ENCODE measurements around the gene COA1.

The COA1 gene

DNA sequence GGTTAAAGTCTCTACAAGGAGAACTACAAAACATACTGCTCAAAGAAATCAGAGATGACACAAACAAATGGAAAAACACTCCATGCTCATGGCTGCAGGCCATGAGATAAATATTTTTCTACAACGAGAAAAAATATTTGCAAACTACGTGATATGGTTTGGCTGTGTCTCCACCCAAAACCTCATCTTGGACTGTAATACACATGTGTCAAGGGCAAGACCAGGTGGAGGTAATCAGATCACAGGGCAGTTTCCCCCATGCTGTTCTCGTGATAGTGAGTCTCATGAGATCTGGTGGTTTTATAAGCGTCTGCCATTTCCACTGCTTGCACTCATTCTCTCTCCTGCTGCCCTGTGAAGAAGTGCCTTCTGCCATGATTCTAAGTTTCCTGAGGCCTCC lies 57.8 kb downstream of the COA1 start:
- CTCF ChIA-PET: no interaction called here
- 100% methylated on average over 4 of the region's 4 CpGs for WGBS (ENCODE audit: insufficient coverage)

DNA sequence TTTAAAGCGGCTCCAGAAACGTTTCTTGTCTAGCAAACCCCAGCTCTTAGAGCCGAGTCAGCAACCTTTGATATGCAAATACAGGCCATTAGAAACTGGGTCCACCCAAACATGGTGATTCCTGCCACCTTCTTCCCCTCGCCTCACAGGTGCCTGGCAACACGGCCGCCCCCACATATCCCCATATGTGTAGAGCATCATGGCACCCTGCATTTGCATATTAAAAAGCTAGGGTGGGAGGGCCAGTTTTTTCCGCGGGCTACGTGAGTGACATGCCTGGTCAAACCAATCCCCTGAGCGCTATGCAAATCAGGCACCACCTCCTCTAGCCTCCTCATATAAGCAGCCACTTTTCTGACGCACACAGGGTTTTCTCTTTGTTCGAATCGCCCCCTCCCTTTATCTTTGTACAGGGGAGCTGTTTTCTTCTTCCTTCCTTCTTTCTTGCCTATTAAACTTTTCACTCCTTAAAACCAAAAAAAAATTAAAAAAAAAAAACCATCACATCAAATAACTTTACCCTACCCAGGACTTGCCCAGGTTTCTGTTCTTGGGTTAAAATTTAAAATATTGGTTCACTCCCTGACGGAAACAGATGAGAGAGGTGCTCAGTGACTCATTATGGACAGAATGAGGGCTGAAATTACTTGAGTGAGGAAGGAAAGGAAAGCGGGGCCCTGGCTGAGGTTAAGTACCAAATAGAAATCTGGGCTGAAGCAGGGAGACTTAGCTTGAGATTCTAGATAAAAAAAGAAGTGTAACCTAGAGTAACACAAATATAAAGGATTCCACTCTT lies 59.8 kb downstream of the COA1 start:
- H3K36me3 ChIP-seq (ENCODE audit: control insufficient read depth in 4 of 4, insufficient read depth in 4 of 4, low read length in 3 of 4): peaks cover 0 to 2% (median 0%) of the 10 kb centered on the region in 4 experiments
- H3K27me3 ChIP-seq (replicated peaks in 2 of 5; ENCODE audit: control insufficient read depth in 4 of 5, insufficient read depth in 5 of 5, low read length in 4 of 5): no peaks in the 10 kb centered on the region
- ChIA-PET CTCF (interaction anchor here (1.3 to 3.3 kb wide), 3 partner anchors 30 to 87 kb away, joined by 3 to 13 read pairs (median 7); partner anchors contain the start of gene STK17A), POLR2A (no interaction called here)
- 58% methylated on average over 11 of the region's 15 CpGs for WGBS (ENCODE audit: insufficient coverage)
- DNase-seq: peak in 2 of 3 donors; percentile 78 to 85
- peaks cover 0 to 19% (median 6%) of the 10 kb centered on the region in 5 experiments for H3K9me3 ChIP-seq (ENCODE audit: control extremely low read depth in 1 of 5, control insufficient read depth in 4 of 5, insufficient read depth in 2 of 5, low read depth in 1 of 5, low read length in 4 of 5)
- no peak overlapping the region for H3K27ac ChIP-seq (ENCODE audit: insufficient read depth in 1 of 2, low read depth in 1 of 2, low read length in 2 of 2, poor library complexity in 1 of 2, severe bottlenecking in 2 of 2)
- no peak overlapping the region for H3K4me3 ChIP-seq (ENCODE audit: control insufficient read depth in 1 of 7, extremely low read depth in 1 of 7, insufficient read depth in 4 of 7, low read depth in 2 of 7, low read length in 6 of 7)
- H3K4me1 ChIP-seq (ENCODE audit: control extremely low read depth in 1 of 4, control insufficient read depth in 4 of 4, insufficient read depth in 4 of 4, low read length in 3 of 4): peaks cover 0 to 8% (median under 1%) of the 10 kb centered on the region in 4 experiments

More for the DNA sequence above, 57.8 kb downstream of the COA1 start:
- no peak for DNase-seq
- peaks cover 0 to 12% (median under 1%) of the 10 kb centered on the region in 4 experiments for H3K4me1 ChIP-seq (ENCODE audit: control extremely low read depth in 1 of 4, control insufficient read depth in 4 of 4, insufficient read depth in 4 of 4, low read length in 3 of 4)
- POLR2A ChIA-PET: no interaction called here
- no peak overlapping the region for H3K4me3 ChIP-seq (ENCODE audit: control insufficient read depth in 1 of 7, extremely low read depth in 1 of 7, insufficient read depth in 4 of 7, low read depth in 2 of 7, low read length in 6 of 7)
- H3K27me3 ChIP-seq (replicated peaks in 2 of 5; ENCODE audit: control insufficient read depth in 4 of 5, insufficient read depth in 5 of 5, low read length in 4 of 5): no peaks in the 10 kb centered on the region
- H3K27ac ChIP-seq (ENCODE audit: insufficient read depth in 1 of 2, low read depth in 1 of 2, low read length in 2 of 2, poor library complexity in 1 of 2, severe bottlenecking in 2 of 2): no peak overlapping the region
- peaks cover 0 to 2% (median 0%) of the 10 kb centered on the region in 4 experiments for H3K36me3 ChIP-seq (ENCODE audit: control insufficient read depth in 4 of 4, insufficient read depth in 4 of 4, low read length in 3 of 4)
- H3K9me3 ChIP-seq (ENCODE audit: control extremely low read depth in 1 of 5, control insufficient read depth in 4 of 5, insufficient read depth in 2 of 5, low read depth in 1 of 5, low read length in 4 of 5): peaks cover 0 to 19% (median 6%) of the 10 kb centered on the region in 5 experiments

DNA sequence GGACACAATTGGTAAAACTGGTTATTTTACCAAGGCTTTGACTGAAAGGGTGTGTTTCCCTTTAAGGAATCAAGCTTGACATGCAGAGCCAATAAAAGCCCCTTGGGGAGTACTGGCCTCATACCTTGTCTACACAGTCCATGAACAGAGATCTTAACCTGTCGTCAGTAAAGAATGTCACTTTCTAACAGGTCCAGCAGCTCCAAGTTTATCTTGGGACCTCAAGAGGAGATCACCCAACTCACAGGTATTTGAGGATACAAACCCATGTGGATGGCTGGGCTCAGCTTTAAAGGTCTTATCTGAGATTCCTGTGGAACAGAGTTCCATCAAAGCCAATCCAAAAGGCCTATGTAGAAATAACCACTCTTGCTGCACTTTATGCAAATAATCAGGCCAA lies 61.3 kb downstream of the COA1 start:
- ChIA-PET POLR2A (no interaction called here), CTCF (interaction anchor here (0.8 to 3.3 kb wide), 2 partner anchors 27 to 32 kb away, joined by 5 to 13 read pairs; no protein-coding TSS in a partner anchor)
- Histone ChIP-seq H3K4me1 (ENCODE audit: control extremely low read depth in 1 of 4, control insufficient read depth in 4 of 4, insufficient read depth in 4 of 4, low read length in 3 of 4) (peaks cover 0 to 6% (median under 1%) of the 10 kb centered on the region in 4 experiments), H3K27me3 (replicated peaks in 2 of 5; ENCODE audit: control insufficient read depth in 4 of 5, insufficient read depth in 5 of 5, low read length in 4 of 5) (no peaks in the 10 kb centered on the region), H3K36me3 (ENCODE audit: control insufficient read depth in 4 of 4, insufficient read depth in 4 of 4, low read length in 3 of 4) (peaks cover 0 to 2% (median 0%) of the 10 kb centered on the region in 4 experiments), H3K9me3 (ENCODE audit: control extremely low read depth in 1 of 5, control insufficient read depth in 4 of 5, insufficient read depth in 2 of 5, low read depth in 1 of 5, low read length in 4 of 5) (peaks cover 0 to 19% (median 6%) of the 10 kb centered on the region in 5 experiments), H3K27ac (ENCODE audit: insufficient read depth in 1 of 2, low read depth in 1 of 2, low read length in 2 of 2, poor library complexity in 1 of 2, severe bottlenecking in 2 of 2) (no peak overlapping the region), H3K4me3 (ENCODE audit: control insufficient read depth in 1 of 7, extremely low read depth in 1 of 7, insufficient read depth in 4 of 7, low read depth in 2 of 7, low read length in 6 of 7) (no peak overlapping the region)
- no peak for DNase-seq
- 100% methylated on average over 1 of the region's 1 CpG for WGBS (ENCODE audit: insufficient coverage)

DNA sequence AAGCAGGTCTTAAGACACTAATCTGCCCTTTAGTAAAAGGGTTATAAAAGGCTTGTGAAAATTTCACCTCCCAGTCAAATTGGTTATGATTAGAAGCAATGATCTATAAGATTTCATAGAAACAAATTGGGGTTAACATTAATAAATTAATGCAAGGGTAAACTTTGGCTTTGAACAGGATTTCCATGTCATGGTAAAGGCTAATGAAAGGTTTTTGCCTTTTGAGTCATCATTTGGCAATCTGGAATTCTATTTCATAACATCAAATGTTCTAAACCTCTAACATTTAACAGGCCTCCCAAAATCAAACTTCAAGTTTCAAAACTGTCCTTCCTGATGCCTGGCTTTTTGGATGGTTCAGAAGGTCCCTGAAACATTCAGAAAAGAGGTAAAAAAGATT lies 62.4 kb downstream of the COA1 start:
- Histone ChIP-seq H3K27ac (ENCODE audit: insufficient read depth in 1 of 2, low read depth in 1 of 2, low read length in 2 of 2, poor library complexity in 1 of 2, severe bottlenecking in 2 of 2) (no peak overlapping the region), H3K27me3 (replicated peaks in 2 of 5; ENCODE audit: control insufficient read depth in 4 of 5, insufficient read depth in 5 of 5, low read length in 4 of 5) (no peaks in the 10 kb centered on the region), H3K4me3 (ENCODE audit: control insufficient read depth in 1 of 7, extremely low read depth in 1 of 7, insufficient read depth in 4 of 7, low read depth in 2 of 7, low read length in 6 of 7) (no peak overlapping the region), H3K36me3 (ENCODE audit: control insufficient read depth in 4 of 4, insufficient read depth in 4 of 4, low read length in 3 of 4) (peaks cover 0 to 2% (median 0%) of the 10 kb centered on the region in 4 experiments), H3K4me1 (ENCODE audit: control extremely low read depth in 1 of 4, control insufficient read depth in 4 of 4, insufficient read depth in 4 of 4, low read length in 3 of 4) (peaks cover 0 to 6% (median under 1%) of the 10 kb centered on the region in 4 experiments), H3K9me3 (ENCODE audit: control extremely low read depth in 1 of 5, control insufficient read depth in 4 of 5, insufficient read depth in 2 of 5, low read depth in 1 of 5, low read length in 4 of 5) (peaks cover 0 to 16% (median 4%) of the 10 kb centered on the region in 5 experiments)
- ChIA-PET CTCF (interaction anchor here (3.3 to 3.5 kb wide), 2 partner anchors 33 kb away, joined by 12 to 13 read pairs; no protein-coding TSS in a partner anchor), POLR2A (no interaction called here)
- no peak for DNase-seq

DNA sequence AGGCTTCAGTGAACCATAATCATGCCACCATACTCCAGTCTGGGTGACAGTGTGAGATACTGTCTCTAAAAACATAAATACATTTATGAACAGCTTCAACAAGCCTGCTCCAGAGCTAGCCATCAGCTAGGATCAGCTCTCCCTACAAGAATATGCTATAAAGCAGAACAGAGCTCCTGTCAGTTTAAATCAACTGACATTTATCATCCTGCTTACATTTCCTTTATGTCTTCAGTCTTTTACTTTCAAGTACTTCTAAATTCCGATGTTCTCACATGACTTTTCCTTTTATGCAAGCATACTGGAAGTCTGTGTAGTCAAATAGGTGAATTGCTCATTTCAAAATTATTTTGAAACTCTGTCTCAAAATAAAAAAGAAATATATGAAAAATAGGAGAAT lies 64.6 kb downstream of the COA1 start:
- CTCF ChIA-PET: interaction anchor here (1.0 to 3.5 kb wide), 3 partner anchors 11 to 35 kb away, joined by 3 to 12 read pairs (median 3); no protein-coding TSS in a partner anchor
- peak in 1 of 3 donors; percentile 27 for DNase-seq
- WGBS (ENCODE audit: insufficient coverage): no CpG with 5 or more reads among the region's 1 CpG

DNA sequence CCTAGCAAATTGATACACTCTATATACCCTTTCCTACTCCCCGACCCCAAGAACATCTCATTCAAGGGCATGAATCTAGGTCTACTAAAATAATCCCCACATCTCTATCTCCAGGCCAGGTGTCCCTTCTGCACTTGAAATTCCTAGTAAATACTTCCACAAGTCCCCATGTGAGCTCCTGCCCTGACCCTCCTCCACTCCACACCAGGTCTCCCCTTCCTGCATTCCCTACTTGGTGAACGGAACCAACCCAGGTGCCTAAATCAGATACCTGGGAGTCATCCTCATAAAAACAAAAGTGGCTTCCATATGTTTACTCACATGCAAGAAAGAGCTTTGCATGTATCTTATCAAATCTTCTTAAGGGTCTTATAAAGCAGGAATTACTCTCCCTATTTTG lies 69.2 kb downstream of the COA1 start:
- 100% methylated on average over 2 of the region's 2 CpGs for WGBS (ENCODE audit: insufficient coverage)
- POLR2A ChIA-PET: no interaction called here

More for the DNA sequence above, 64.6 kb downstream of the COA1 start:
- Histone ChIP-seq H3K27me3 (replicated peaks in 2 of 5; ENCODE audit: control insufficient read depth in 4 of 5, insufficient read depth in 5 of 5, low read length in 4 of 5) (no peaks in the 10 kb centered on the region), H3K4me1 (ENCODE audit: control extremely low read depth in 1 of 4, control insufficient read depth in 4 of 4, insufficient read depth in 4 of 4, low read length in 3 of 4) (no peaks in the 10 kb centered on the region), H3K36me3 (ENCODE audit: control insufficient read depth in 4 of 4, insufficient read depth in 4 of 4, low read length in 3 of 4) (peaks cover 0 to 2% (median 1%) of the 10 kb centered on the region in 4 experiments), H3K4me3 (ENCODE audit: control insufficient read depth in 1 of 7, extremely low read depth in 1 of 7, insufficient read depth in 4 of 7, low read depth in 2 of 7, low read length in 6 of 7) (no peak overlapping the region), H3K9me3 (ENCODE audit: control extremely low read depth in 1 of 5, control insufficient read depth in 4 of 5, insufficient read depth in 2 of 5, low read depth in 1 of 5, low read length in 4 of 5) (peaks cover 0 to 11% (median 3%) of the 10 kb centered on the region in 5 experiments), H3K27ac (ENCODE audit: insufficient read depth in 1 of 2, low read depth in 1 of 2, low read length in 2 of 2, poor library complexity in 1 of 2, severe bottlenecking in 2 of 2) (no peak overlapping the region)
- POLR2A ChIA-PET: no interaction called here

DNA sequence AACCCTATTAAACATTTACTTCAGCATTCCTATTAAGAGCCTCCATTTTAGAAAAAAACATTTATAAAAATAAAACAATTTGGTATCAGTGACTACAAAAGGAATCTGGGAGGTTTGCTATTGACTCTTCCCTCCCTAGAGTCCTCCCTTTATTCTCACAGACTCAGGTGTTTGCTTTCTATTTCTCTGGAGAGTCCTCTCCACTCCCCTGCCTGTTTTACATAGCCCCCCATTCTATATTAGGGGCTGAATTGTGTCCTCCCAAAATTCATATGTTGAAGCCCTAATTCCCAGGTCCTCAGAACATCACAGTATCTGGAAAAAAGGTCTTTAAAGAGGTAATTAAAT lies 69.8 kb downstream of the COA1 start:
- no peak for DNase-seq
- Histone ChIP-seq H3K4me3 (ENCODE audit: control insufficient read depth in 1 of 7, extremely low read depth in 1 of 7, insufficient read depth in 4 of 7, low read depth in 2 of 7, low read length in 6 of 7) (no peak overlapping the region), H3K36me3 (ENCODE audit: control insufficient read depth in 4 of 4, insufficient read depth in 4 of 4, low read length in 3 of 4) (peaks cover 2 to 17% (median 4%) of the 10 kb centered on the region in 4 experiments), H3K27ac (ENCODE audit: insufficient read depth in 1 of 2, low read depth in 1 of 2, low read length in 2 of 2, poor library complexity in 1 of 2, severe bottlenecking in 2 of 2) (no peak overlapping the region), H3K27me3 (replicated peaks in 2 of 5; ENCODE audit: control insufficient read depth in 4 of 5, insufficient read depth in 5 of 5, low read length in 4 of 5) (no peaks in the 10 kb centered on the region), H3K4me1 (ENCODE audit: control extremely low read depth in 1 of 4, control insufficient read depth in 4 of 4, insufficient read depth in 4 of 4, low read length in 3 of 4) (peaks cover 0 to 7% (median 5%) of the 10 kb centered on the region in 4 experiments), H3K9me3 (ENCODE audit: control extremely low read depth in 1 of 5, control insufficient read depth in 4 of 5, insufficient read depth in 2 of 5, low read depth in 1 of 5, low read length in 4 of 5) (no peaks in the 10 kb centered on the region)
- ChIA-PET CTCF (no interaction called here), POLR2A (no interaction called here)

More for the DNA sequence above, 69.2 kb downstream of the COA1 start:
- peaks cover 2 to 17% (median 4%) of the 10 kb centered on the region in 4 experiments for H3K36me3 ChIP-seq (ENCODE audit: control insufficient read depth in 4 of 4, insufficient read depth in 4 of 4, low read length in 3 of 4)
- no peak for DNase-seq
- H3K27ac ChIP-seq (ENCODE audit: insufficient read depth in 1 of 2, low read depth in 1 of 2, low read length in 2 of 2, poor library complexity in 1 of 2, severe bottlenecking in 2 of 2): peak overlapping the region in 1 of 2 experiments; percentile 19
- H3K4me3 ChIP-seq (ENCODE audit: control insufficient read depth in 1 of 7, extremely low read depth in 1 of 7, insufficient read depth in 4 of 7, low read depth in 2 of 7, low read length in 6 of 7): no peak overlapping the region
- no peaks in the 10 kb centered on the region for H3K9me3 ChIP-seq (ENCODE audit: control extremely low read depth in 1 of 5, control insufficient read depth in 4 of 5, insufficient read depth in 2 of 5, low read depth in 1 of 5, low read length in 4 of 5)
- no peaks in the 10 kb centered on the region for H3K27me3 ChIP-seq (replicated peaks in 2 of 5; ENCODE audit: control insufficient read depth in 4 of 5, insufficient read depth in 5 of 5, low read length in 4 of 5)
- H3K4me1 ChIP-seq (ENCODE audit: control extremely low read depth in 1 of 4, control insufficient read depth in 4 of 4, insufficient read depth in 4 of 4, low read length in 3 of 4): peaks cover 0 to 7% (median 5%) of the 10 kb centered on the region in 4 experiments
- CTCF ChIA-PET: interaction anchor here (0.8 to 1.5 kb wide), 3 partner anchors 14 to 40 kb away, joined by 3 to 4 read pairs (median 4); no protein-coding TSS in a partner anchor

All from common myeloid progenitor, CD34-positive (primary cell).